SK-N-SH (cell line): ENCODE measurements around the gene SLC25A17. TPM values are rescaled to one million over a fixed set of nuclear protein-coding genes. Genes with fewer than 3 reads are reported as not detected.
"Not testable (repeated sequence)": the region's sequence is repeated elsewhere in the genome, so short reads cannot be mapped to it uniquely, and the experiment has no call there.

Experiments used
- CTCF ChIA-PET: fragments of 300-600, 350-600 bp; formaldehyde crosslinking; extraction: SDS; loops from one replicate; lab custom pipeline; 2021; lab: Yijun Ruan, JAX
- POLR2A ChIA-PET: fragments of 350-600 bp; sonication (Branson Sonifier 250); formaldehyde crosslinking; extraction: SDS; loops from one replicate; lab custom pipeline; 2020; ENCODE audit warnings: antibody characterized with exemption, inconsistent platforms; lab: Yijun Ruan, JAX
- DNase-seq: peaks from one replicate; pipeline ENCODE4 v3.0.0; 2012
- H2AFZ ChIP-seq: fragments of 200-600 bp; sonication (generic); 2 replicates; pipeline ENCODE4 v1.8.1; 2016; ENCODE audit warnings: antibody characterized with exemption, mild to moderate bottlenecking, low read depth
- H3F3A ChIP-seq: fragments of 200-600 bp; sonication (generic); replicated peaks from 2 replicates; pipeline ENCODE3; 2016; ENCODE audit warnings: antibody characterized with exemption, mild to moderate bottlenecking; ENCODE audit not compliant: insufficient read depth
- H3K27ac ChIP-seq, 2 experiments: fragments of 200-500 bp in 1 of 2; fragments of 200-600 bp in 1 of 2; sonication (Bioruptor generic) in 1 of 2; sonication (generic), shearing (Covaris generic) in 1 of 2; 2 replicates each; pipeline versions ENCODE4 v1.5.1 to v1.6.1; 2014 to 2016; ENCODE audit warnings: low read depth in 2 of 2, inconsistent platforms in 1 of 2, low read length in 1 of 2, mild to moderate bottlenecking in 1 of 2, mixed read lengths in 1 of 2
- H3K27me3 ChIP-seq: fragments of 200-600 bp; sonication (generic), shearing (Covaris generic); 2 replicates; pipeline ENCODE4 v1.6.1; 2016; ENCODE audit warnings: mixed run types; ENCODE audit not compliant: insufficient read depth
- H3K36me3 ChIP-seq, 2 experiments: fragments of 200-500 bp in 1 of 2; fragments of 200-600 bp in 1 of 2; sonication (Bioruptor generic) in 1 of 2; sonication (generic) in 1 of 2; replicated peaks in 1 of 2; 2 replicates each; pipeline versions ENCODE3 to v1.5.1; 2014 to 2016; ENCODE audit warnings: low read length in 1 of 2, mild to moderate bottlenecking in 1 of 2; ENCODE audit not compliant: insufficient read depth in 2 of 2, control insufficient read depth in 1 of 2
- H3K4me1 ChIP-seq, 2 experiments: fragments of 200-500 bp in 1 of 2; fragments of 200-600 bp in 1 of 2; sonication (Bioruptor generic) in 1 of 2; sonication (generic), shearing (Covaris generic) in 1 of 2; 2 replicates each; pipeline versions ENCODE4 v1.5.1 to v1.6.1; 2014 to 2016; ENCODE audit warnings: low read depth in 1 of 2, low read length in 1 of 2, mixed run types in 1 of 2; ENCODE audit not compliant: insufficient read depth in 2 of 2, control insufficient read depth in 1 of 2
- H3K4me2 ChIP-seq: fragments of 200-600 bp; sonication (generic), shearing (Covaris generic); 2 replicates; pipeline ENCODE4 v1.6.1; 2017; ENCODE audit warnings: mixed run types
- H3K4me3 ChIP-seq, 2 experiments: fragments of 200-500 bp in 1 of 2; fragments of 200-600 bp in 1 of 2; sonication (Bioruptor generic) in 1 of 2; sonication (generic), shearing (Covaris generic) in 1 of 2; 2 replicates each; pipeline versions ENCODE4 v1.5.1 to v1.8.1; 2014 to 2016; ENCODE audit warnings: low read depth in 2 of 2, inconsistent platforms in 1 of 2, low read length in 1 of 2, mild to moderate bottlenecking in 1 of 2, mixed read lengths in 1 of 2, moderate library complexity in 1 of 2
- H3K79me2 ChIP-seq: fragments of 200-600 bp; sonication (generic); 2 replicates; pipeline ENCODE4 v1.8.1; 2017; ENCODE audit warnings: mild to moderate bottlenecking; ENCODE audit not compliant: insufficient read depth
- H3K9ac ChIP-seq: fragments of 200-600 bp; sonication (generic); 2 replicates; pipeline ENCODE4 v1.6.1; 2017; ENCODE audit warnings: mixed run types
- H3K9me2 ChIP-seq: fragments of 200-600 bp; sonication (generic); 2 replicates; pipeline ENCODE4 v1.6.1; 2017; ENCODE audit warnings: mixed run types
- H3K9me3 ChIP-seq: fragments of 200-600 bp; sonication (generic); 2 replicates; pipeline ENCODE4 v1.6.1; 2017; ENCODE audit warnings: mixed run types, mild to moderate bottlenecking, moderate library complexity
- H4K20me1 ChIP-seq: fragments of 200-600 bp; sonication (generic); 2 replicates; pipeline ENCODE4 v1.6.1; 2017; ENCODE audit warnings: mild to moderate bottlenecking, mixed run types; ENCODE audit not compliant: insufficient read depth
- EP300 ChIP-seq, 2 experiments: IDR thresholded peaks; 2 replicates each; pipeline versions ENCODE4 v1.4.0 to v1.6.1; 2012; ENCODE audit warnings: borderline replicate concordance in 1 of 2, low read depth in 1 of 2, low read length in 1 of 2
- FOSL2 ChIP-seq: IDR thresholded peaks from 2 replicates; pipeline ENCODE4 v1.4.0; 2012; ENCODE audit warnings: low read depth, mild to moderate bottlenecking, moderate library complexity, borderline replicate concordance
- JUND ChIP-seq: IDR thresholded peaks from 2 replicates; pipeline ENCODE4 v1.4.0; 2012
- NRF1 ChIP-seq: IDR thresholded peaks from 2 replicates; pipeline ENCODE4 v1.6.1; 2012; ENCODE audit warnings: low read depth, mild to moderate bottlenecking, low read length
- RAD21 ChIP-seq: IDR thresholded peaks from 2 replicates; pipeline ENCODE4 v1.6.1; 2012; ENCODE audit warnings: mild to moderate bottlenecking, low read length
- RCOR1 ChIP-seq: fragments of 150-350 bp; IDR thresholded peaks from 2 replicates; pipeline ENCODE4 v1.6.1; 2017; ENCODE audit warnings: antibody characterized with exemption, low read length
- RFX5 ChIP-seq: IDR thresholded peaks from 2 replicates; pipeline ENCODE4 v1.6.1; 2012; ENCODE audit warnings: mild to moderate bottlenecking, improper control_type of control experiment, low read length
- RXRA ChIP-seq: IDR thresholded peaks from 2 replicates; pipeline ENCODE4 v1.4.0; 2012; ENCODE audit warnings: low read depth, mild to moderate bottlenecking, borderline replicate concordance
- TAF1 ChIP-seq: IDR thresholded peaks from 2 replicates; pipeline ENCODE4 v1.6.1; 2012; ENCODE audit warnings: low read depth, mild to moderate bottlenecking, low read length, moderate library complexity, borderline replicate concordance
- TCF12 ChIP-seq: IDR thresholded peaks from 2 replicates; pipeline ENCODE4 v1.4.0; 2012
- WGBS: methylation state at CpG from one replicate; pipeline ENCODE4 v1.1.6; 2017; ENCODE audit warnings: low lambda C conversion rate; 5-methylcytosine and 5-hydroxymethylcytosine counted together
- polyA plus RNA-seq, 3 experiments: library from polyadenylated mRNA; depleted of rRNA; stranded (reverse); fragments of >200 nt; gene quantifications; 2 replicates each; pipeline ENCODE4 v1.2.3, GENCODE V29; 2012
- TF ChIP-seq, protein P1 (sequence below): IDR thresholded peaks from 2 replicates; pipeline ENCODE4; 2012

Gene SLC25A17
- polyA plus RNA-seq, 1 of the 3 experiments (the other 2 are of a cell fraction): 11.1 TPM

DNA sequence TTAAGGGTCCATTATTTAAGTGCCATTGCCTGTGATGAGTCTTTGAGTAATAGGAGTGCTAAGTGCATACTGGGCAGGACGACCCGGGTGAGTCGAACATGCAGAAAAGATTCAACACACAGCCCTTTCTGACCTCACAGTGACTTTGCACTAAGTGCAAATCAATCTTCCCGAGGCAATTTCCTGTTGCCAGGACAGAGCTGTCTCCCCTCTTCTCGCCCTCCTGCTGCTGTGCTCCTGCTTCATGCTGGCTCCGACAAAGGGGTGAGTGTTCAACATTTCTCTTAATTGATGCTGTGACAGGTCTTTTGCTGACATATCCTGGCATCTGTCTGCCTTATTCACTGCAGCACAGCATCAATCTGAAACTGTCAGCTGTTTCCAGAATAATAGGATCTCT is 97.9 kb downstream of the SLC25A17 start:
- Histone ChIP-seq H3F3A (no peaks in the 10 kb centered on the region), H3K79me2 (no peaks in the 10 kb centered on the region), H3K27me3 (no peaks in the 10 kb centered on the region), H3K4me3 (no peak overlapping the region), H3K4me2 (no peak overlapping the region), H3K4me1 (peaks cover 0 to 8% of the 10 kb centered on the region in 2 experiments; a peak in 3 of 4 replicates), H3K9ac (no peak overlapping the region), H3K9me2 (no peaks in the 10 kb centered on the region), H2AFZ (no peak overlapping the region), H3K9me3 (no peaks in the 10 kb centered on the region), H4K20me1 (no peaks in the 10 kb centered on the region), H3K36me3 (no peaks in the 10 kb centered on the region), H3K27ac (peak overlapping the region; percentile 68 to 81)
- ChIA-PET POLR2A (no interaction called here), CTCF (interaction anchor here (1.0 to 2.0 kb wide), 2 partner anchors 38 to 39 kb away, joined by 4 to 10 read pairs; no protein-coding TSS in a partner anchor)
- TF ChIP-seq NRF1 (no peak), RAD21 (no peak), EP300 (IDR thresholded peaks at IDR 0.05; ENCODE audit: borderline replicate concordance in 1 of 2, low read depth in 1 of 2, low read length in 1 of 2) (peak in 1 of 2 experiments; percentile 75; a peak in 3 of 4 replicates), RXRA (peak; percentile 38; the same call in 1 of the 2 replicates), TCF12 (peak; percentile 57), RCOR1 (peak; percentile 24; the same call in 1 of the 2 replicates), JUND (no peak), TAF1 (no peak), FOSL2 (no peak)
- TF ChIP-seq, protein P1, sequence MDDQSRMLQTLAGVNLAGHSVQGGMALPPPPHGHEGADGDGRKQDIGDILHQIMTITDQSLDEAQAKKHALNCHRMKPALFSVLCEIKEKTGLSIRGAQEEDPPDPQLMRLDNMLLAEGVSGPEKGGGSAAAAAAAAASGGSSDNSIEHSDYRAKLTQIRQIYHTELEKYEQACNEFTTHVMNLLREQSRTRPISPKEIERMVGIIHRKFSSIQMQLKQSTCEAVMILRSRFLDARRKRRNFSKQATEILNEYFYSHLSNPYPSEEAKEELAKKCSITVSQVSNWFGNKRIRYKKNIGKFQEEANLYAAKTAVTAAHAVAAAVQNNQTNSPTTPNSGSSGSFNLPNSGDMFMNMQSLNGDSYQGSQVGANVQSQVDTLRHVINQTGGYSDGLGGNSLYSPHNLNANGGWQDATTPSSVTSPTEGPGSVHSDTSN: peak; percentile 79
- no CpG with 5 or more reads among the region's 6 CpGs for WGBS
- DNase-seq: peak; percentile 50

DNA sequence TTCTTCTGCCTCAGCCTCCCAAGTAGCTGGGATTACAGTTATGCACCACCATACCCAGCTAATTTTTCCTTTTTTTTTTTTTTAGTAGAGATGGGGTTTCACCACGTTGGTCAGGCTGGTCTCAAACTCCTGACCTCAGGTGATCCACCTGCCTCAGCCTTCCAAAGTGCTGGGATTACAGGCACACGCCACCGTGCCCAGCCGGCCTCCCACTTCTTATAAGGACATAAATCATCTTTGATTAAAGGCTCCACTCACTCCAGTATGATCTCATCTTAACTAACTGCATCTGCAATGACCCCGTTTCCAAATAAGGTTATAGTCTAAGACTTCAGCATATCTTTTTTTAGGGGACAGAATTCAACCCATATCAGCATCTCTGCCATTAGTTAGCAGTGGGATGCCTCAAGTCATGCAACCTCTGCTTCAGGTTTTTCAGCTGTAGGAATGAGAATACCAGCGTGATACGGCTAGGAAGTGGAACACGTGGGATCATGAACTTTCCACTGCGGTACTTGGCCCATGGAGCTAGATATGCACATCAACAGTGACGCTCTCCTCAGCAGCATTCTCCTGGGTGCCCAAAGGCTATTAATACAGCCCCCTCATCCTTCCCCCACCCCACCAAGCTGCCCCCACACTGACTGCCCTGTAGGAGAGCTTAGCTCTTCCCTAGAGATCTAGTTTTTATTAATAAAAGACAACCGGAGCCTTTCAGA is 98.4 kb downstream of the SLC25A17 start:
- TF ChIP-seq RFX5: no peak
- TF ChIP-seq, protein P1: peak; percentile 61
- H3K9me3 ChIP-seq: no peaks in the 10 kb centered on the region
- no peaks in the 10 kb centered on the region for H3K9me2 ChIP-seq
- H4K20me1 ChIP-seq: no peaks in the 10 kb centered on the region
- no peaks in the 10 kb centered on the region for H3K27me3 ChIP-seq
- H3K4me1 ChIP-seq: peaks cover 0 to 8% of the 10 kb centered on the region in 2 experiments; a peak in 3 of 4 replicates
- WGBS: 53% methylated on average over 4 of the region's 11 CpGs
- POLR2A ChIA-PET: no interaction called here
- H3K79me2 ChIP-seq: no peaks in the 10 kb centered on the region
- no peak for DNase-seq
- no peak overlapping the region for H3K4me3 ChIP-seq
- H3K36me3 ChIP-seq: no peaks in the 10 kb centered on the region
- peak overlapping the region; percentile 68 to 81 for H3K27ac ChIP-seq
- no peak overlapping the region for H3K4me2 ChIP-seq
- no peaks in the 10 kb centered on the region for H3F3A ChIP-seq
- H2AFZ ChIP-seq: no peak overlapping the region
- CTCF ChIA-PET: interaction anchor here (1.0 to 2.0 kb wide), 2 partner anchors 37 to 39 kb away, joined by 4 to 10 read pairs; no protein-coding TSS in a partner anchor
- no peak overlapping the region for H3K9ac ChIP-seq

DNA sequence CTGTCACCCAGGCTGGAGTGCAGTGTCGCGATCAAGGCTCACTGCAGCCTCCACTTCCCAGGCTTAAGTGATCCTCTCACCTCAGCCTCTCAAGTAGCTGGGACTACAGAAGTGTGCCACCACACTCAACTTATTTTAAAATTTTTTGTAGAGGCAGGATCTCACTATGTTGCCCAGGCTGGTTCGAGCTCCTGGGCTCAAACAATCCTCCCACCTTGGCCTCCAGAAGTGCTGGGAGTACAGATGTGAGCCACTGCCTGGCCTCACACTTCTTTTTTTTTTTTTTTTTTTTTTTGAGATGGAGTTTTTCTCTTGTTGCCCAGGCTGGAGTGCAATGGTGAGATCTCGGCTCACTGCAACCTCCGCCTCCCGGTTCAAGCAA is 99.0 kb downstream of the SLC25A17 start:
- POLR2A ChIA-PET, H3K9me3 ChIP-seq, H3K4me2 ChIP-seq, H3K36me3 ChIP-seq, DNase-seq, H4K20me1 ChIP-seq, H3K4me3 ChIP-seq, H3K27ac ChIP-seq, H3K27me3 ChIP-seq, H2AFZ ChIP-seq, H3K9me2 ChIP-seq, H3K9ac ChIP-seq, H3K79me2 ChIP-seq, H3K4me1 ChIP-seq, H3F3A ChIP-seq: not testable (repeated sequence)
- 96% methylated on average over 6 of the region's 6 CpGs for WGBS
- CTCF ChIA-PET: interaction anchor here (0.8 kb wide), 1 partner anchor 38 kb away, joined by 3 read pairs; no protein-coding TSS in a partner anchor
